Measurements from ENCODE around the gene GSTT4.

DNA sequence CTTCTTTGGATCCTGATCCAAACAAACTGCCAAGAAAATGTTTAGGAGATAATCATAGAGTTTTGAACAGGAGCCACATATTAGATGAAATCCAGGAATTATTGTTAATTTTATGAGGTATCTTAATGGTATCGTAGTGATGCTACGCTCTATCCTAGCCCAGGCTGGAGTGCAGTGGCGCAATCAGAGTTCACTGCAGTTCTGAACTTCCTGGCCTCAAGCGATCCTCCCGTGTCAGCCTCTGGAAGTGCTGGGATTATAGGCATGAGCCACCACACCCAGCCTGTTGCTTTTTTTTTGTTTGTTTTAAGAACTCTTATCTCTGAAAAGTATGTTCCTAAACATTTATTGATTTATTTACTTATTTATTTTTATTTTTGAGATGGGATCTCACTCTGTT is 2.4 kb downstream of the GSTT4 start:
- TF ChIP-seq, protein P1, sequence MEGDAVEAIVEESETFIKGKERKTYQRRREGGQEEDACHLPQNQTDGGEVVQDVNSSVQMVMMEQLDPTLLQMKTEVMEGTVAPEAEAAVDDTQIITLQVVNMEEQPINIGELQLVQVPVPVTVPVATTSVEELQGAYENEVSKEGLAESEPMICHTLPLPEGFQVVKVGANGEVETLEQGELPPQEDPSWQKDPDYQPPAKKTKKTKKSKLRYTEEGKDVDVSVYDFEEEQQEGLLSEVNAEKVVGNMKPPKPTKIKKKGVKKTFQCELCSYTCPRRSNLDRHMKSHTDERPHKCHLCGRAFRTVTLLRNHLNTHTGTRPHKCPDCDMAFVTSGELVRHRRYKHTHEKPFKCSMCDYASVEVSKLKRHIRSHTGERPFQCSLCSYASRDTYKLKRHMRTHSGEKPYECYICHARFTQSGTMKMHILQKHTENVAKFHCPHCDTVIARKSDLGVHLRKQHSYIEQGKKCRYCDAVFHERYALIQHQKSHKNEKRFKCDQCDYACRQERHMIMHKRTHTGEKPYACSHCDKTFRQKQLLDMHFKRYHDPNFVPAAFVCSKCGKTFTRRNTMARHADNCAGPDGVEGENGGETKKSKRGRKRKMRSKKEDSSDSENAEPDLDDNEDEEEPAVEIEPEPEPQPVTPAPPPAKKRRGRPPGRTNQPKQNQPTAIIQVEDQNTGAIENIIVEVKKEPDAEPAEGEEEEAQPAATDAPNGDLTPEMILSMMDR (IDR thresholded peaks at IDR 0.05) = no peak
- TF ChIP-seq POLR2A (IDR thresholded peaks at IDR 0.05) = no peak
